Activated CD4-positive, alpha-beta T cell treated with anti-CD3 and anti-CD28 coated beads, Interleukin-2, amount 10 ng/mL, durations not matched to agents 24 days and 14 days (primary cell): ENCODE data around the gene CPEB3. TPM values are rescaled to one million over a fixed set of nuclear protein-coding genes. Genes with fewer than 3 reads are reported as not detected.

Source experiments
- DNase-seq: peaks from one replicate; pipeline ENCODE4 v3.0.0; 2022
- H3K27ac Mint-ChIP-seq: one replicate; pipeline ENCODE4 v1.8.0; 2022; ENCODE audit warnings: mild to moderate bottlenecking, mixed read lengths
- H3K27me3 Mint-ChIP-seq: one replicate; pipeline ENCODE4 v1.8.0; 2022; ENCODE audit warnings: mixed read lengths
- H3K36me3 Mint-ChIP-seq: one replicate; pipeline ENCODE4 v1.8.0; 2022; ENCODE audit warnings: low read depth, mild to moderate bottlenecking, mixed read lengths
- H3K4me1 Mint-ChIP-seq: one replicate; pipeline ENCODE4 v1.8.0; 2021; ENCODE audit warnings: mixed read lengths
- H3K4me3 Mint-ChIP-seq: one replicate; pipeline ENCODE4 v1.8.0; 2022; ENCODE audit warnings: mild to moderate bottlenecking, moderate library complexity, mixed read lengths
- H3K9me3 Mint-ChIP-seq: one replicate; pipeline ENCODE4 v1.8.0; 2021; ENCODE audit warnings: mixed read lengths
- intact Hi-C: fragments of 100-400 bp; cut with micrococcal nuclease; formaldehyde crosslinking; loops from one replicate; pipeline ENCODE4 v1.15.1; 2023
- total RNA-seq: library from RNA; stranded (reverse); gene quantifications from 2 replicates; pipeline ENCODE4 v1.2.3, GENCODE V29; 2022

CPEB3 gene
- total RNA-seq, 1 donor from 2014 or later, result 2.2 TPM

- H3K36me3 Mint-ChIP-seq, result peaks cover 3% of the 10 kb centered on the region
- peaks cover 2% of the 10 kb centered on the region for H3K4me1 Mint-ChIP-seq
- H3K9me3 Mint-ChIP-seq, result no peaks in the 10 kb centered on the region
- intact Hi-C loops, result no loop called here
- no peak overlapping the region for H3K27ac Mint-ChIP-seq
- DNase-seq, result no peak
- no peak overlapping the region for H3K4me3 Mint-ChIP-seq
- no peaks in the 10 kb centered on the region for H3K27me3 Mint-ChIP-seq
These were observed 182.1 kb downstream of the CPEB3 start for GRCh38 chr10:92108747-92109146.

GRCh38 chr10:92108120-92108519 is 182.8 kb downstream of the CPEB3 start:
- Mint-ChIP-seq H3K36me3 (peaks cover 3% of the 10 kb centered on the region), H3K4me3 (no peak overlapping the region), H3K27ac (no peak overlapping the region), H3K27me3 (no peaks in the 10 kb centered on the region), H3K4me1 (peaks cover 2% of the 10 kb centered on the region), H3K9me3 (no peaks in the 10 kb centered on the region)
- intact Hi-C loops, result no loop called here
- DNase-seq, result no peak

- Mint-ChIP-seq H3K4me3 (no peak overlapping the region), H3K4me1 (peaks cover 14% of the 10 kb centered on the region), H3K27me3 (no peaks in the 10 kb centered on the region), H3K9me3 (no peaks in the 10 kb centered on the region), H3K27ac (no peak overlapping the region), H3K36me3 (no peaks in the 10 kb centered on the region)
- intact Hi-C loops, result loop anchor here (5.0 kb wide), 2 partner anchors 109 to 189 kb away; partner anchors contain the start of genes CPEB3 and MARCHF5
- DNase-seq, result no peak
These were observed 187.3 kb downstream of the CPEB3 start for GRCh38 chr10:92103376-92104090.

GRCh38 chr10:92102601-92103213 is 188.2 kb downstream of the CPEB3 start:
- Mint-ChIP-seq H3K4me1 (peaks cover 14% of the 10 kb centered on the region), H3K9me3 (no peaks in the 10 kb centered on the region), H3K4me3 (no peak overlapping the region), H3K27ac (no peak overlapping the region), H3K27me3 (no peaks in the 10 kb centered on the region), H3K36me3 (no peaks in the 10 kb centered on the region)
- no peak for DNase-seq
- intact Hi-C loops, result loop anchor here (5.0 kb wide), 2 partner anchors 110 to 190 kb away; partner anchors contain the start of genes CPEB3 and MARCHF5

GRCh38 chr10:92094960-92095359 is 195.9 kb downstream of the CPEB3 start:
- H3K27ac Mint-ChIP-seq, result no peak overlapping the region
- H3K27me3 Mint-ChIP-seq, result no peaks in the 10 kb centered on the region
- H3K9me3 Mint-ChIP-seq, result no peaks in the 10 kb centered on the region
- H3K4me3 Mint-ChIP-seq, result no peak overlapping the region
- H3K36me3 Mint-ChIP-seq, result no peaks in the 10 kb centered on the region
- peaks cover 1% of the 10 kb centered on the region for H3K4me1 Mint-ChIP-seq
- DNase-seq, result no peak
- intact Hi-C loops, result no loop called here

- intact Hi-C loops, result no loop called here
- Mint-ChIP-seq H3K27ac (no peak overlapping the region), H3K9me3 (no peaks in the 10 kb centered on the region), H3K36me3 (no peaks in the 10 kb centered on the region), H3K4me3 (no peak overlapping the region), H3K4me1 (peaks cover 5% of the 10 kb centered on the region), H3K27me3 (no peaks in the 10 kb centered on the region)
- no peak for DNase-seq
These were observed 198.9 kb downstream of the CPEB3 start for GRCh38 chr10:92091965-92092364.

GRCh38 chr10:92087750-92088395 is 203.0 kb downstream of the CPEB3 start:
- Mint-ChIP-seq H3K27me3 (no peaks in the 10 kb centered on the region), H3K9me3 (no peaks in the 10 kb centered on the region), H3K4me3 (no peak overlapping the region), H3K4me1 (peaks cover 4% of the 10 kb centered on the region), H3K27ac (no peak overlapping the region), H3K36me3 (no peaks in the 10 kb centered on the region)
- intact Hi-C loops, result loop anchor here (1.0 kb wide), 2 partner anchors 204 to 347 kb away; no protein-coding TSS in a partner anchor
- peak; percentile 87 for DNase-seq

GRCh38 chr10:92082583-92083280 is 208.1 kb downstream of the CPEB3 start:
- no peak for DNase-seq
- H3K9me3 Mint-ChIP-seq, result no peaks in the 10 kb centered on the region
- H3K36me3 Mint-ChIP-seq, result peaks cover 8% of the 10 kb centered on the region
- peaks cover 2% of the 10 kb centered on the region for H3K4me1 Mint-ChIP-seq
- intact Hi-C loops, result no loop called here
- H3K4me3 Mint-ChIP-seq, result no peak overlapping the region
- H3K27me3 Mint-ChIP-seq, result no peaks in the 10 kb centered on the region
- no peak overlapping the region for H3K27ac Mint-ChIP-seq

- Mint-ChIP-seq H3K4me1 (no peaks in the 10 kb centered on the region), H3K9me3 (no peaks in the 10 kb centered on the region), H3K4me3 (no peak overlapping the region), H3K27me3 (no peaks in the 10 kb centered on the region), H3K27ac (no peak overlapping the region), H3K36me3 (peaks cover 8% of the 10 kb centered on the region)
- intact Hi-C loops, result no loop called here
- no peak for DNase-seq
These were observed 209.2 kb downstream of the CPEB3 start for GRCh38 chr10:92081641-92082040.

- no peak overlapping the region for H3K4me3 Mint-ChIP-seq
- intact Hi-C loops, result no loop called here
- H3K36me3 Mint-ChIP-seq, result peaks cover 8% of the 10 kb centered on the region
- H3K27me3 Mint-ChIP-seq, result no peaks in the 10 kb centered on the region
- H3K4me1 Mint-ChIP-seq, result no peaks in the 10 kb centered on the region
- DNase-seq, result no peak
- no peaks in the 10 kb centered on the region for H3K9me3 Mint-ChIP-seq
- H3K27ac Mint-ChIP-seq, result no peak overlapping the region
These were observed 210.6 kb downstream of the CPEB3 start for GRCh38 chr10:92080244-92080643.

- H3K4me1 Mint-ChIP-seq, result no peaks in the 10 kb centered on the region
- intact Hi-C loops, result no loop called here
- H3K4me3 Mint-ChIP-seq, result no peak overlapping the region
- no peak overlapping the region for H3K27ac Mint-ChIP-seq
- no peak for DNase-seq
- H3K36me3 Mint-ChIP-seq, result peaks cover 8% of the 10 kb centered on the region
- H3K27me3 Mint-ChIP-seq, result no peaks in the 10 kb centered on the region
- no peaks in the 10 kb centered on the region for H3K9me3 Mint-ChIP-seq
These were observed 211.9 kb downstream of the CPEB3 start for GRCh38 chr10:92079003-92079402.

- DNase-seq, result no peak
- Mint-ChIP-seq H3K4me1 (no peaks in the 10 kb centered on the region), H3K27ac (no peak overlapping the region), H3K9me3 (no peaks in the 10 kb centered on the region), H3K27me3 (no peaks in the 10 kb centered on the region), H3K4me3 (no peak overlapping the region), H3K36me3 (peaks cover 8% of the 10 kb centered on the region)
- intact Hi-C loops, result no loop called here
These were observed 214.2 kb downstream of the CPEB3 start for GRCh38 chr10:92076722-92077121.

GRCh38 chr10:92075829-92076228 is 215.0 kb downstream of the CPEB3 start:
- Mint-ChIP-seq H3K27me3 (no peaks in the 10 kb centered on the region), H3K4me1 (no peaks in the 10 kb centered on the region), H3K4me3 (no peak overlapping the region), H3K36me3 (peaks cover 5% of the 10 kb centered on the region), H3K9me3 (no peaks in the 10 kb centered on the region), H3K27ac (no peak overlapping the region)
- intact Hi-C loops, result no loop called here
- no peak for DNase-seq
